ENCODE measurements around the gene EFCAB12. TPM values are rescaled to one million over a fixed set of nuclear protein-coding genes. Genes with fewer than 3 reads are reported as not detected.

Gene EFCAB12
- total and polyA plus RNA-seq, 2 of the 13 experiments (the other 11 are each of a cell fraction or from before 2014, with no cell fraction given): 0.31 to 2.4 TPM

DNA sequence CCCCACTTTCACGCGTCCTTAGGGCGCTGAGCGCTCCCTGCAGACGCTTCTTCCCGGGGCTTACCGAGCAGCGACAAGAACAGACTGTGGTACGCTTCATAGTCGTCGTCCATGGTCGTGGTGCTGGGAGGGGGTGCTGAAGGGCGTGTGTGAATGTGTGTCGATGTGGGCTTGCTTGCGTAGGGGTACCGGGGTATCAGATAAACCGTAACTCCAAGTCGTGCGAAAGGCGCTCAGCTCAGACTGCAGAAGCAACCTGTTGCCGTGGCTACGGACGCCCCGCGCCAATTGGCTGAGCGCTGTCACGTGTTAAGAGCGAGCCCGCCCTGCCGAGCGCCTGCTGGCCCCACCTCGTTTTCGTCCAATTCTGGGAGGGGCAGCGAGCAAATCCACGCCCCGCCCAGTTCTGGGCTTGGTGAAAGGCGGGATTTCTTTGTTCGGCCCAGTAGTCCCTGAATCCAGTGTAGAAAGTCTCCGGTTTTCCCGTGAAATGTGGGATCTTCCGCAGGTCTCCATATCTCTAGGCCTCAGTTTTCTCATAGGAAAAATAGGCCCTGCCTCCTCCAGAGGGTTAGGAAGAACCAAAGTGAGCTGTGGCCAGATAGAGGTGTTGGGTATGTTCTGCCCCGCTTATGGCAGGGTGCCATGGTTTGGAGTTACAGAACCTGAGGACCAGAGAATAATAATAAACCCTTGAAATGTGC lies at the start of gene EFCAB12 (continued):
- TF ChIP-seq HNRNPLL (IDR thresholded peaks at IDR 0.05; ENCODE audit: low read depth, low read length, poor library complexity, severe bottlenecking): peak; percentile 29
- 0 out of 2 replicates have a peak, but pooled peaks have one; percentile 23 for TF ChIP-seq TARDBP (CRISPR knock-in tag; IDR thresholded peaks at IDR 0.05)
- no peak for TF ChIP-seq MAZ (IDR thresholded peaks at IDR 0.05; ENCODE audit: borderline replicate concordance, low read depth, low read length)
- TF ChIP-seq MAZ (CRISPR knock-in tag; IDR thresholded peaks at IDR 0.05; ENCODE audit: low read depth): peak; percentile 71
- no peak for TF ChIP-seq SMAD9 (CRISPR knock-in tag; IDR thresholded peaks at IDR 0.05)
- TF ChIP-seq ZZZ3 (CRISPR knock-in tag; IDR thresholded peaks at IDR 0.05; ENCODE audit: borderline replicate concordance): 0 out of 2 replicates have a peak, but pooled peaks have one; percentile 45
- no peak for TF ChIP-seq ZNF768 (CRISPR knock-in tag; IDR thresholded peaks at IDR 0.05)
- no peak for TF ChIP-seq ZNF616 (CRISPR knock-in tag; IDR thresholded peaks at IDR 0.05; ENCODE audit: low read depth)
- TF ChIP-seq ESRRA (CRISPR knock-in tag; IDR thresholded peaks at IDR 0.05; ENCODE audit: low read depth): no peak
- no peak for TF ChIP-seq SYNCRIP (IDR thresholded peaks at IDR 0.05; ENCODE audit: insufficient read depth, low read depth, low read length)
- TF ChIP-seq, protein P1, sequence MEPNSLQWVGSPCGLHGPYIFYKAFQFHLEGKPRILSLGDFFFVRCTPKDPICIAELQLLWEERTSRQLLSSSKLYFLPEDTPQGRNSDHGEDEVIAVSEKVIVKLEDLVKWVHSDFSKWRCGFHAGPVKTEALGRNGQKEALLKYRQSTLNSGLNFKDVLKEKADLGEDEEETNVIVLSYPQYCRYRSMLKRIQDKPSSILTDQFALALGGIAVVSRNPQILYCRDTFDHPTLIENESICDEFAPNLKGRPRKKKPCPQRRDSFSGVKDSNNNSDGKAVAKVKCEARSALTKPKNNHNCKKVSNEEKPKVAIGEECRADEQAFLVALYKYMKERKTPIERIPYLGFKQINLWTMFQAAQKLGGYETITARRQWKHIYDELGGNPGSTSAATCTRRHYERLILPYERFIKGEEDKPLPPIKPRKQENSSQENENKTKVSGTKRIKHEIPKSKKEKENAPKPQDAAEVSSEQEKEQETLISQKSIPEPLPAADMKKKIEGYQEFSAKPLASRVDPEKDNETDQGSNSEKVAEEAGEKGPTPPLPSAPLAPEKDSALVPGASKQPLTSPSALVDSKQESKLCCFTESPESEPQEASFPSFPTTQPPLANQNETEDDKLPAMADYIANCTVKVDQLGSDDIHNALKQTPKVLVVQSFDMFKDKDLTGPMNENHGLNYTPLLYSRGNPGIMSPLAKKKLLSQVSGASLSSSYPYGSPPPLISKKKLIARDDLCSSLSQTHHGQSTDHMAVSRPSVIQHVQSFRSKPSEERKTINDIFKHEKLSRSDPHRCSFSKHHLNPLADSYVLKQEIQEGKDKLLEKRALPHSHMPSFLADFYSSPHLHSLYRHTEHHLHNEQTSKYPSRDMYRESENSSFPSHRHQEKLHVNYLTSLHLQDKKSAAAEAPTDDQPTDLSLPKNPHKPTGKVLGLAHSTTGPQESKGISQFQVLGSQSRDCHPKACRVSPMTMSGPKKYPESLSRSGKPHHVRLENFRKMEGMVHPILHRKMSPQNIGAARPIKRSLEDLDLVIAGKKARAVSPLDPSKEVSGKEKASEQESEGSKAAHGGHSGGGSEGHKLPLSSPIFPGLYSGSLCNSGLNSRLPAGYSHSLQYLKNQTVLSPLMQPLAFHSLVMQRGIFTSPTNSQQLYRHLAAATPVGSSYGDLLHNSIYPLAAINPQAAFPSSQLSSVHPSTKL (CRISPR knock-in tag; IDR thresholded peaks at IDR 0.05): 0 out of 2 replicates have a peak, but pooled peaks have one; percentile 12
- TF ChIP-seq PAF1 (CRISPR knock-in tag; IDR thresholded peaks at IDR 0.05): no peak
- TF ChIP-seq ZNF619 (CRISPR knock-in tag; IDR thresholded peaks at IDR 0.05): no peak; the same call in 1 of the 2 replicates
- 0 out of 2 replicates have a peak, but pooled peaks have one; percentile 48 for TF ChIP-seq MEIS1 (CRISPR knock-in tag; IDR thresholded peaks at IDR 0.05; ENCODE audit: borderline replicate concordance)
- peak; percentile 95; the same call in 2 of the 3 replicates for TF ChIP-seq MXI1 (IDR thresholded peaks at IDR 0.05; ENCODE audit: borderline replicate concordance, low read depth, low read length)
- TF ChIP-seq JUNB (CRISPR knock-in tag; IDR thresholded peaks at IDR 0.05; ENCODE audit: borderline replicate concordance): no peak
- TF ChIP-seq, protein P2, sequence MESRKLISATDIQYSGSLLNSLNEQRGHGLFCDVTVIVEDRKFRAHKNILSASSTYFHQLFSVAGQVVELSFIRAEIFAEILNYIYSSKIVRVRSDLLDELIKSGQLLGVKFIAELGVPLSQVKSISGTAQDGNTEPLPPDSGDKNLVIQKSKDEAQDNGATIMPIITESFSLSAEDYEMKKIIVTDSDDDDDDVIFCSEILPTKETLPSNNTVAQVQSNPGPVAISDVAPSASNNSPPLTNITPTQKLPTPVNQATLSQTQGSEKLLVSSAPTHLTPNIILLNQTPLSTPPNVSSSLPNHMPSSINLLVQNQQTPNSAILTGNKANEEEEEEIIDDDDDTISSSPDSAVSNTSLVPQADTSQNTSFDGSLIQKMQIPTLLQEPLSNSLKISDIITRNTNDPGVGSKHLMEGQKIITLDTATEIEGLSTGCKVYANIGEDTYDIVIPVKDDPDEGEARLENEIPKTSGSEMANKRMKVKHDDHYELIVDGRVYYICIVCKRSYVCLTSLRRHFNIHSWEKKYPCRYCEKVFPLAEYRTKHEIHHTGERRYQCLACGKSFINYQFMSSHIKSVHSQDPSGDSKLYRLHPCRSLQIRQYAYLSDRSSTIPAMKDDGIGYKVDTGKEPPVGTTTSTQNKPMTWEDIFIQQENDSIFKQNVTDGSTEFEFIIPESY (CRISPR knock-in tag; IDR thresholded peaks at IDR 0.05): no peak
- no peak for TF ChIP-seq TCF12 (IDR thresholded peaks at IDR 0.05)
- no peak for TF ChIP-seq TCF12 (CRISPR knock-in tag; IDR thresholded peaks at IDR 0.05)
- TF ChIP-seq ZNF30 (CRISPR knock-in tag; IDR thresholded peaks at IDR 0.05): no peak
- TF ChIP-seq ZBTB20 (CRISPR knock-in tag; IDR thresholded peaks at IDR 0.05; ENCODE audit: borderline replicate concordance, low read depth): 0 out of 2 replicates have a peak, but pooled peaks have one; percentile 42
- TF ChIP-seq, protein P3, sequence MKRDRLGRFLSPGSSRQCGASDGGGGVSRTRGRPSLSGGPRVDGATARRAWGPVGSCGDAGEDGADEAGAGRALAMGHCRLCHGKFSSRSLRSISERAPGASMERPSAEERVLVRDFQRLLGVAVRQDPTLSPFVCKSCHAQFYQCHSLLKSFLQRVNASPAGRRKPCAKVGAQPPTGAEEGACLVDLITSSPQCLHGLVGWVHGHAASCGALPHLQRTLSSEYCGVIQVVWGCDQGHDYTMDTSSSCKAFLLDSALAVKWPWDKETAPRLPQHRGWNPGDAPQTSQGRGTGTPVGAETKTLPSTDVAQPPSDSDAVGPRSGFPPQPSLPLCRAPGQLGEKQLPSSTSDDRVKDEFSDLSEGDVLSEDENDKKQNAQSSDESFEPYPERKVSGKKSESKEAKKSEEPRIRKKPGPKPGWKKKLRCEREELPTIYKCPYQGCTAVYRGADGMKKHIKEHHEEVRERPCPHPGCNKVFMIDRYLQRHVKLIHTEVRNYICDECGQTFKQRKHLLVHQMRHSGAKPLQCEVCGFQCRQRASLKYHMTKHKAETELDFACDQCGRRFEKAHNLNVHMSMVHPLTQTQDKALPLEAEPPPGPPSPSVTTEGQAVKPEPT (CRISPR knock-in tag; IDR thresholded peaks at IDR 0.05; ENCODE audit: low read depth): peak; percentile 71; the same call in 1 of the 2 replicates

Data from HepG2 (cell line).